ENCODE data around the gene DNAJC7. TPM values are rescaled to one million over a fixed set of nuclear protein-coding genes. Genes with fewer than 3 reads are reported as not detected.
A peak's percentile ranks its signal among the peaks of the same experiment; 100 is the strongest.

The DNAJC7 gene
- total RNA-seq, 4 donors from 2014 or later: 62.6 to 84.0 (median 65.6) TPM

GRCh38 chr17:41972571-41973407 is 44.5 kb downstream of the DNAJC7 start:
- DNase-seq: no peak
- H3K27ac ChIP-seq: no peak overlapping the region
- H3K9me3 ChIP-seq: no peaks in the 10 kb centered on the region
- WGBS, 2 donors: 77 to 83% methylated on average over 22 of the region's 22 CpGs
- peaks cover 49 to 50% of the 10 kb centered on the region in 2 donors for H3K36me3 ChIP-seq
- no peaks in the 10 kb centered on the region for H3K27me3 ChIP-seq
- TF ChIP-seq, protein P1, sequence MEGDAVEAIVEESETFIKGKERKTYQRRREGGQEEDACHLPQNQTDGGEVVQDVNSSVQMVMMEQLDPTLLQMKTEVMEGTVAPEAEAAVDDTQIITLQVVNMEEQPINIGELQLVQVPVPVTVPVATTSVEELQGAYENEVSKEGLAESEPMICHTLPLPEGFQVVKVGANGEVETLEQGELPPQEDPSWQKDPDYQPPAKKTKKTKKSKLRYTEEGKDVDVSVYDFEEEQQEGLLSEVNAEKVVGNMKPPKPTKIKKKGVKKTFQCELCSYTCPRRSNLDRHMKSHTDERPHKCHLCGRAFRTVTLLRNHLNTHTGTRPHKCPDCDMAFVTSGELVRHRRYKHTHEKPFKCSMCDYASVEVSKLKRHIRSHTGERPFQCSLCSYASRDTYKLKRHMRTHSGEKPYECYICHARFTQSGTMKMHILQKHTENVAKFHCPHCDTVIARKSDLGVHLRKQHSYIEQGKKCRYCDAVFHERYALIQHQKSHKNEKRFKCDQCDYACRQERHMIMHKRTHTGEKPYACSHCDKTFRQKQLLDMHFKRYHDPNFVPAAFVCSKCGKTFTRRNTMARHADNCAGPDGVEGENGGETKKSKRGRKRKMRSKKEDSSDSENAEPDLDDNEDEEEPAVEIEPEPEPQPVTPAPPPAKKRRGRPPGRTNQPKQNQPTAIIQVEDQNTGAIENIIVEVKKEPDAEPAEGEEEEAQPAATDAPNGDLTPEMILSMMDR (IDR thresholded peaks at IDR 0.05): no peak
- TF ChIP-seq POLR2A (IDR thresholded peaks at IDR 0.05): no peak
- H3K4me3 ChIP-seq (replicated peaks in 1 of 3): no peak overlapping the region
- intact Hi-C loops (cut with DNase I): loop anchor here (5.0 kb wide), 1 partner anchor 50 kb away; the partner anchor contains the start of gene NKIRAS2
- peaks cover 0 to 30% of the 10 kb centered on the region in 2 donors for H3K4me1 ChIP-seq

- Histone ChIP-seq H3K4me3 (replicated peaks in 1 of 3) (no peak overlapping the region), H3K27ac (no peak overlapping the region), H3K27me3 (no peaks in the 10 kb centered on the region), H3K4me1 (peaks cover 6 to 35% of the 10 kb centered on the region in 2 donors), H3K9me3 (no peaks in the 10 kb centered on the region), H3K36me3 (peaks cover 41 to 47% of the 10 kb centered on the region in 2 donors)
- intact Hi-C loops (cut with DNase I): loop anchor here (5.0 kb wide), 1 partner anchor 50 kb away; the partner anchor contains the start of gene NKIRAS2
- 85 to 86% methylated on average over 9 to 18 of the region's 18 CpGs for WGBS, 2 donors
- no peak for DNase-seq
- TF ChIP-seq, protein P1 (IDR thresholded peaks at IDR 0.05): no peak
- TF ChIP-seq POLR2A (IDR thresholded peaks at IDR 0.05): no peak
Measured at GRCh38 chr17:41971721-41972523, 45.3 kb downstream of the DNAJC7 start.

DNA sequence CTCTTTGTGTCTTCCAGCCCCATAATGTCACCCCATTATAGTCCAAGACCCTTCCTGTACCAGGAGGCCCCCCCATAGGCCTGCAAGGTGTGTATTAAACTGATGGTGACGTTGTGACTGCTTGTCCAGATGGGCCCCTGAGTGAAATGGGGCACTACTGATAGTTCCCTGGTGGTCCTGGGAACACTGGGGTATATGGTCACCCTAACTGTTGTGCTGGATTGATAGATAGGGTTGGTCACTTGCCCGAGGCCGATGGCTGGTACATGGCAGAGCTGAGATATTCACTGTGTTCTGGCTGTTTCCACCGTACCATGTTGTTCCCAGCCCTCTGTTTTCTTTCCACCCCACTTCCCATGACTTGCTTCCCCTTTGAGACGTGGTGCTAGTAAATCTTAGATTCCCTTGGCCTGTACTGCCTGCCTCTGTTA is 46.3 kb downstream of the DNAJC7 start:
- peak overlapping the region in 2 of 3 donors; percentile 15 to 53 for H3K27ac ChIP-seq
- peak; percentile 30 to 33 for DNase-seq
- H3K9me3 ChIP-seq: no peaks in the 10 kb centered on the region
- H3K27me3 ChIP-seq: no peaks in the 10 kb centered on the region
- H3K4me1 ChIP-seq: peaks cover 6 to 30% of the 10 kb centered on the region in 2 donors
- peaks cover 32 to 37% of the 10 kb centered on the region in 2 donors for H3K36me3 ChIP-seq
- 66 to 76% methylated on average over 5 of the region's 5 CpGs for WGBS, 2 donors
- no peak overlapping the region for H3K4me3 ChIP-seq (replicated peaks in 1 of 3)
- intact Hi-C loops (cut with DNase I): loop anchor here (5.0 kb wide), 1 partner anchor 51 kb away; the partner anchor contains the start of gene NKIRAS2
- no peak for TF ChIP-seq POLR2A (IDR thresholded peaks at IDR 0.05)
- TF ChIP-seq, protein P1 (IDR thresholded peaks at IDR 0.05): no peak

GRCh38 chr17:41968676-41969075 is 48.6 kb downstream of the DNAJC7 start:
- Histone ChIP-seq H3K9me3 (no peaks in the 10 kb centered on the region), H3K27me3 (no peaks in the 10 kb centered on the region), H3K4me1 (peaks cover 12 to 41% of the 10 kb centered on the region in 2 donors), H3K36me3 (peaks cover 11 to 17% of the 10 kb centered on the region in 2 donors), H3K4me3 (replicated peaks in 1 of 3) (no peak overlapping the region), H3K27ac (no peak overlapping the region)
- intact Hi-C loops (cut with DNase I): loop anchor here (10.0 kb wide), 1 partner anchor 234 kb away; the partner anchor contains the start of gene HAP1
- WGBS, 2 donors: 92 to 93% methylated on average over 10 of the region's 10 CpGs
- no peak for DNase-seq
- no peak for TF ChIP-seq POLR2A (IDR thresholded peaks at IDR 0.05)
- TF ChIP-seq, protein P1 (IDR thresholded peaks at IDR 0.05): no peak
